Karpas-422 (cell line): ENCODE measurements around the gene RAMP2. TPM values are rescaled to one million over a fixed set of nuclear protein-coding genes. Genes with fewer than 3 reads are reported as not detected.
"Not testable (repeated sequence)": the region's sequence is repeated elsewhere in the genome, so short reads cannot be mapped to it uniquely, and the experiment has no call there.

Experiments
- DNase-seq: peaks from one replicate; pipeline ENCODE4 v3.0.0-alpha.2; 2015
- H2AFZ ChIP-seq: fragments of 200-600 bp; sonication (generic); 2 replicates; pipeline ENCODE4 v1.6.1; 2014; ENCODE audit warnings: antibody characterized with exemption, low read length, mixed read lengths
- H3K27ac ChIP-seq: fragments of 200-600 bp; sonication (generic); 2 replicates; pipeline ENCODE4 v1.5.1; 2014; ENCODE audit warnings: mild to moderate bottlenecking, low read length, moderate library complexity
- H3K27me3 ChIP-seq: fragments of 200-600 bp; sonication (generic); 2 replicates; pipeline ENCODE4 v1.6.1; 2014; ENCODE audit warnings: low read length, mixed read lengths
- H3K36me3 ChIP-seq: fragments of 200-600 bp; sonication (generic); 2 replicates; pipeline ENCODE4 v1.6.1; 2014; ENCODE audit warnings: low read length, mixed read lengths; ENCODE audit not compliant: insufficient read depth
- H3K4me1 ChIP-seq: fragments of 200-600 bp; sonication (generic); 2 replicates; pipeline ENCODE4 v1.6.1; 2014; ENCODE audit warnings: mild to moderate bottlenecking, low read length, mixed read lengths
- H3K4me2 ChIP-seq: fragments of 200-600 bp; sonication (generic); 2 replicates; pipeline ENCODE4 v1.6.1; 2014; ENCODE audit warnings: low read length, low read depth, mild to moderate bottlenecking; ENCODE audit not compliant: poor library complexity, severe bottlenecking
- H3K4me3 ChIP-seq: fragments of 200-600 bp; sonication (generic); 2 replicates; pipeline ENCODE4 v1.5.1; 2014; ENCODE audit warnings: mild to moderate bottlenecking, antibody characterized with exemption, low read length, mixed read lengths
- H3K79me2 ChIP-seq: fragments of 200-600 bp; sonication (generic); 2 replicates; pipeline ENCODE4 v1.6.1; 2014; ENCODE audit warnings: mild to moderate bottlenecking, low read length, mixed read lengths
- H3K9ac ChIP-seq: fragments of 200-600 bp; sonication (generic); 2 replicates; pipeline ENCODE4 v1.6.0; 2014; ENCODE audit warnings: low read length
- H3K9me2 ChIP-seq: fragments of 200-600 bp; sonication (generic), shearing (Covaris generic); replicated peaks from 2 replicates; pipeline ENCODE4 v1.6.0; 2014; ENCODE audit warnings: mild to moderate bottlenecking, low read length, moderate library complexity; ENCODE audit not compliant: insufficient read depth
- H3K9me3 ChIP-seq: fragments of 300-700, 200-600 bp; sonication (generic); 2 replicates; pipeline ENCODE4 v1.6.1; 2014; ENCODE audit warnings: low read length, mixed read lengths
- H4K20me1 ChIP-seq: fragments of 200-600 bp; sonication (generic); 2 replicates; pipeline ENCODE4 v1.6.1; 2014; ENCODE audit warnings: mild to moderate bottlenecking, antibody characterized with exemption, low read length, low read depth; ENCODE audit not compliant: insufficient read depth
- total RNA-seq: library from RNA; depleted of rRNA; stranded (reverse); fragments of >200 nt; shearing (Covaris generic); gene quantifications from 2 replicates; pipeline ENCODE4 v1.2.3, GENCODE V29; 2014; ENCODE audit warnings: low replicate concordance

RAMP2 gene
- total RNA-seq, 1 experiment from 2014 or later, result not detected

- no peak overlapping the region for H3K27ac ChIP-seq
- H3K9me2 ChIP-seq, result no peaks in the 10 kb centered on the region
- no peaks in the 10 kb centered on the region for H3K36me3 ChIP-seq
- H3K27me3 ChIP-seq, result no peaks in the 10 kb centered on the region
- H4K20me1 ChIP-seq, result no peaks in the 10 kb centered on the region
- DNase-seq, result no peak
- no peak overlapping the region for H3K9ac ChIP-seq
- H2AFZ ChIP-seq, result no peak overlapping the region
- peaks cover 8% of the 10 kb centered on the region; the same call in 1 of the 2 replicates for H3K4me1 ChIP-seq
- H3K79me2 ChIP-seq, result no peaks in the 10 kb centered on the region
- H3K4me2 ChIP-seq, result no peak overlapping the region
- H3K4me3 ChIP-seq, result no peak overlapping the region
- H3K9me3 ChIP-seq, result no peaks in the 10 kb centered on the region
Measured at GRCh38 chr17:42759982-42760651, 910 bp upstream of the RAMP2 start.

GRCh38 chr17:42761638-42762037, 611 bp downstream of the RAMP2 start:
- Histone ChIP-seq H3K9me3 (no peaks in the 10 kb centered on the region), H3K4me1 (peaks cover 8% of the 10 kb centered on the region; the same call in 1 of the 2 replicates), H3K79me2 (no peaks in the 10 kb centered on the region), H3K9ac (no peak overlapping the region), H3K9me2 (no peaks in the 10 kb centered on the region), H4K20me1 (no peaks in the 10 kb centered on the region), H3K27me3 (no peaks in the 10 kb centered on the region), H3K4me2 (no peak overlapping the region), H3K27ac (no peak overlapping the region), H2AFZ (no peak overlapping the region), H3K36me3 (no peaks in the 10 kb centered on the region), H3K4me3 (no peak overlapping the region)
- no peak for DNase-seq

- no peak overlapping the region for H3K4me2 ChIP-seq
- H3K79me2 ChIP-seq, result no peaks in the 10 kb centered on the region
- H3K9me2 ChIP-seq, result no peaks in the 10 kb centered on the region
- no peaks in the 10 kb centered on the region for H4K20me1 ChIP-seq
- H3K4me3 ChIP-seq, result no peak overlapping the region
- H3K27ac ChIP-seq, result no peak overlapping the region
- H3K4me1 ChIP-seq, result no peaks in the 10 kb centered on the region
- no peak overlapping the region for H2AFZ ChIP-seq
- H3K9ac ChIP-seq, result no peak overlapping the region
- H3K9me3 ChIP-seq, result no peaks in the 10 kb centered on the region
- H3K27me3 ChIP-seq, result no peaks in the 10 kb centered on the region
- no peaks in the 10 kb centered on the region for H3K36me3 ChIP-seq
- DNase-seq, result no peak
Measured at GRCh38 chr17:42766124-42766523, 5.1 kb downstream of the RAMP2 start.

- Histone ChIP-seq H3K4me2 (no peak overlapping the region), H3K9me2 (no peaks in the 10 kb centered on the region), H3K79me2 (no peaks in the 10 kb centered on the region), H3K27ac (no peak overlapping the region), H4K20me1 (no peaks in the 10 kb centered on the region), H3K9ac (no peak overlapping the region), H3K4me3 (no peak overlapping the region), H3K27me3 (no peaks in the 10 kb centered on the region), H2AFZ (no peak overlapping the region), H3K36me3 (no peaks in the 10 kb centered on the region), H3K4me1 (peaks cover 3% of the 10 kb centered on the region), H3K9me3 (no peaks in the 10 kb centered on the region)
- DNase-seq, result no peak
Measured at GRCh38 chr17:42767512-42767911, 6.5 kb downstream of the RAMP2 start.

GRCh38 chr17:42768006-42768405, 7.0 kb downstream of the RAMP2 start:
- DNase-seq, result not testable (repeated sequence)

GRCh38 chr17:42769964-42770363, 8.9 kb downstream of the RAMP2 start:
- H3K79me2 ChIP-seq, result peaks cover 14% of the 10 kb centered on the region
- not testable (repeated sequence) for H3K9me3 ChIP-seq, H3K36me3 ChIP-seq, H3K9me2 ChIP-seq, H3K27me3 ChIP-seq, H3K27ac ChIP-seq, H3K4me3 ChIP-seq, DNase-seq, H3K4me2 ChIP-seq, H2AFZ ChIP-seq, H4K20me1 ChIP-seq, H3K9ac ChIP-seq
- H3K4me1 ChIP-seq, result peaks cover 14% of the 10 kb centered on the region

More at GRCh38 chr17:42768006-42768405, 7.0 kb downstream of the RAMP2 start:
- H3K27ac ChIP-seq, H3K36me3 ChIP-seq, H3K4me1 ChIP-seq, H4K20me1 ChIP-seq, H2AFZ ChIP-seq, H3K9me2 ChIP-seq, H3K9ac ChIP-seq, H3K27me3 ChIP-seq, H3K79me2 ChIP-seq, H3K4me3 ChIP-seq, H3K4me2 ChIP-seq, H3K9me3 ChIP-seq: not testable (repeated sequence)

- H3K9me2 ChIP-seq, result no peaks in the 10 kb centered on the region
- no peak for DNase-seq
Measured at GRCh38 chr17:42772945-42773289, 11.9 kb downstream of the RAMP2 start.

GRCh38 chr17:42773290-42774035, 12.4 kb downstream of the RAMP2 start, which contains the start of gene VPS25:
Gene VPS25, plus strand, starts transcription at chr17:42773449. Its CDS starts 27 bp downstream, at chr17:42773476.
- no peaks in the 10 kb centered on the region for H3K9me3 ChIP-seq
- peak within 1 kb of the TSS; percentile 72 for H3K9ac ChIP-seq
- no peaks in the 10 kb centered on the region for H3K9me2 ChIP-seq
- peak within 1 kb of the TSS; percentile 78 for H3K4me2 ChIP-seq
- H2AFZ ChIP-seq, result peak within 1 kb of the TSS; percentile 29; the same call in 1 of the 2 replicates
- peaks cover 18% of the 10 kb centered on the region for H3K79me2 ChIP-seq
- H3K4me3 ChIP-seq, result peak within 1 kb of the TSS; percentile 70
- H3K27ac ChIP-seq, result no peak within 1 kb of the TSS
- H4K20me1 ChIP-seq, result no peaks in the 10 kb centered on the region
- H3K36me3 ChIP-seq, result peaks cover 12% of the 10 kb centered on the region; the same call in 1 of the 2 replicates
- H3K27me3 ChIP-seq, result no peaks in the 10 kb centered on the region
- DNase-seq, result peak; percentile 94
- H3K4me1 ChIP-seq, result peaks cover 14% of the 10 kb centered on the region

More at GRCh38 chr17:42772945-42773289, 11.9 kb downstream of the RAMP2 start:
- Histone ChIP-seq H3K4me1 (peaks cover 14% of the 10 kb centered on the region), H3K36me3 (peaks cover 12% of the 10 kb centered on the region; the same call in 1 of the 2 replicates), H3K27ac (no peak overlapping the region), H2AFZ (0 out of 2 replicates have a peak overlapping the region, but pooled peaks have one; percentile 29), H3K4me3 (peak overlapping the region; percentile 70), H3K79me2 (peaks cover 18% of the 10 kb centered on the region), H3K4me2 (peak overlapping the region; percentile 78), H3K27me3 (no peaks in the 10 kb centered on the region), H4K20me1 (no peaks in the 10 kb centered on the region), H3K9me3 (no peaks in the 10 kb centered on the region), H3K9ac (peak overlapping the region; percentile 72)
